ENCODE measurements around the gene GDAP1L1.

Gene GDAP1L1

DNA sequence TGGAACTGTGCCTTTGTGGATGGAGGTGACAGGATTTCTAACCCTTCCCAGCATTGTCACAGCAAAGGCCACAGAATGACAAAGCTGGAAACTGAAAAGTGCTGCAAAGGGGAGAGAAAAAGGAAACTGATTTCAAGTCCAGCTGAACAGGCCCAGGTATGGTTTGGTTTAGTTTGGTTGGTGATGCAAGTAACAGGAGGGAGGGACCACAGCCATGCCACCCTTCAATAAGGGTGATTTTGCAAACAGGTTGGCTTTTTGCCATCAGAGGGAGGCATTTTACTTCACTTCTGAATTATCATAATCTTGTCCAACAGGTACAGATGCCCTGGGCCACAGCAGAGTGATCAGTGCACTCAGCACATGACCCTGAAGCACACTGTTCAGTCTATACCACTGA, 57.3 kb downstream of the GDAP1L1 start:
- DNase-seq (ENCODE audit: low read depth, low spot score): no peak
- no peak overlapping the region for H3K4me3 ChIP-seq (ENCODE audit: low read depth, low read length)
- TF ChIP-seq, protein P1, sequence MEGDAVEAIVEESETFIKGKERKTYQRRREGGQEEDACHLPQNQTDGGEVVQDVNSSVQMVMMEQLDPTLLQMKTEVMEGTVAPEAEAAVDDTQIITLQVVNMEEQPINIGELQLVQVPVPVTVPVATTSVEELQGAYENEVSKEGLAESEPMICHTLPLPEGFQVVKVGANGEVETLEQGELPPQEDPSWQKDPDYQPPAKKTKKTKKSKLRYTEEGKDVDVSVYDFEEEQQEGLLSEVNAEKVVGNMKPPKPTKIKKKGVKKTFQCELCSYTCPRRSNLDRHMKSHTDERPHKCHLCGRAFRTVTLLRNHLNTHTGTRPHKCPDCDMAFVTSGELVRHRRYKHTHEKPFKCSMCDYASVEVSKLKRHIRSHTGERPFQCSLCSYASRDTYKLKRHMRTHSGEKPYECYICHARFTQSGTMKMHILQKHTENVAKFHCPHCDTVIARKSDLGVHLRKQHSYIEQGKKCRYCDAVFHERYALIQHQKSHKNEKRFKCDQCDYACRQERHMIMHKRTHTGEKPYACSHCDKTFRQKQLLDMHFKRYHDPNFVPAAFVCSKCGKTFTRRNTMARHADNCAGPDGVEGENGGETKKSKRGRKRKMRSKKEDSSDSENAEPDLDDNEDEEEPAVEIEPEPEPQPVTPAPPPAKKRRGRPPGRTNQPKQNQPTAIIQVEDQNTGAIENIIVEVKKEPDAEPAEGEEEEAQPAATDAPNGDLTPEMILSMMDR (IDR thresholded peaks at IDR 0.05; ENCODE audit: low read depth, low read length): no peak
- in situ Hi-C loops (cut with HindIII; ENCODE audit: low sequenced_read_pairs): no loop called here

DNA sequence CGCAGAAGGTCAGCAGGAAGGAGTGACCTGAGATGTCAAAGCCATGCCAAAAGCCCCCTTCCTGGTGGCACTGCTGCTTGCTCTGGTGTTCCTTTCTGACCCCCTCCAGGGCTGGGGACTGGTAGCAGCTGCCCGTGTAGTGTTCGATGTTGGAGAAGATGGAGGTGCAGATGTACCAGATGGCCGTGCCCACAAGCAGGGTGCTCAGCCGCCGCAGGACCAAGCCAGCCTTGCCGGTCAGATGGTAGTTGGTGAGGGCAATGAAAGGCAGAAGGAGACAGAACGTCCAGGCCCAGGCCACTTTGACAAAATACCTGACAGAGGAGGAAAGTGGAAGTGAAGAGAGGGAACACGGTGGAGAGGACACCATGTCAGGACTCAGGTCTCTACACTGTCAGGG, 59.8 kb downstream of the GDAP1L1 start:
- TF ChIP-seq, protein P1 (IDR thresholded peaks at IDR 0.05; ENCODE audit: low read depth, low read length): no peak
- H3K4me3 ChIP-seq (ENCODE audit: low read depth, low read length): no peak overlapping the region
- no peak for DNase-seq (ENCODE audit: low read depth, low spot score)
- in situ Hi-C loops (cut with HindIII; ENCODE audit: low sequenced_read_pairs): no loop called here

DNA sequence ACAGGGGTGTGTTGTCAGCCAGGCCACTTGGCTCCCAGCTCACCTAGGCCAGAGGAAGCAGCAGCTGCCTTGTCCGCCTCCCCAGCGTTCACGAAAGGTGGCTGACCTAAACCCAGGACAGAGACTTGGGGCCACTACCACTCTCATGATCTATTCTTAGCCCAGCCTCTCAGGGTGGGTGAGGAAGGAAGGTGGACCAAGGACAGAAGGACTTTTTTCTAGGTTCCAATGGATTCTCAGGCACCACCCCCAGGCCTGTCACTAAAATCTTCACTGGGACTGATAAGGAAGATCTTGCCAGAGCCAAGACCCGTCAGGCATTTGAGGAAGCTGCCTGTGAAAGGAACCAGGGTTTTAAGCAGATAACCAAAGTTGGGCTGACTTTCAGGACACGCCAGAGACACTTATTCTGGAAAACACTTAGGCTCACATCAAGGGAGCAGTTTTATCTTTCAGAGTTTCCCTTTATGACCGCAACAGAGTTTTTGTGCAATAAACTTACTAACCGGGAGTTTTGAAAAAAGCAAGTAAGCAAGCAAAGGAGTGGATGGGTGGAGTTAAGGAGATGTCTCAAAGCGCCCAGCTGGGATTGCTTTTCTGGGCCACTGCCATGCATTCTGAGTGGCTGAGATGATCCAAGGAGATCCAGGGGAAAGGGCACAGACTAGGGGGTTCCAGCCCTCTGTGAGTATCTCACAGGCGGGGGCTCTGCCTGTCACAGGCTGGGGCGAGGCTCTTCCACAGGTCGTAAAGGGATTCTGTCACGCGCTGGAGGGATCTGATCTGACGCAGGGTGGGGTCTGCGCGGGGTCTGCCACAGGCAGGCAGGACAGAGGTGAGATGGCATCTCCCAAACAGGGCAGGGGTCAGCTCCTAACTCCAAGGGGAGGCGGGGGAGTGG, 62.9 kb downstream of the GDAP1L1 start:
- TF ChIP-seq, protein P1 (IDR thresholded peaks at IDR 0.05; ENCODE audit: low read depth, low read length): no peak
- peak overlapping the region; percentile 94 for H3K4me3 ChIP-seq (ENCODE audit: low read depth, low read length)
- in situ Hi-C loops (cut with HindIII; ENCODE audit: low sequenced_read_pairs): no loop called here
- DNase-seq (ENCODE audit: low read depth, low spot score): peak; percentile 39

DNA sequence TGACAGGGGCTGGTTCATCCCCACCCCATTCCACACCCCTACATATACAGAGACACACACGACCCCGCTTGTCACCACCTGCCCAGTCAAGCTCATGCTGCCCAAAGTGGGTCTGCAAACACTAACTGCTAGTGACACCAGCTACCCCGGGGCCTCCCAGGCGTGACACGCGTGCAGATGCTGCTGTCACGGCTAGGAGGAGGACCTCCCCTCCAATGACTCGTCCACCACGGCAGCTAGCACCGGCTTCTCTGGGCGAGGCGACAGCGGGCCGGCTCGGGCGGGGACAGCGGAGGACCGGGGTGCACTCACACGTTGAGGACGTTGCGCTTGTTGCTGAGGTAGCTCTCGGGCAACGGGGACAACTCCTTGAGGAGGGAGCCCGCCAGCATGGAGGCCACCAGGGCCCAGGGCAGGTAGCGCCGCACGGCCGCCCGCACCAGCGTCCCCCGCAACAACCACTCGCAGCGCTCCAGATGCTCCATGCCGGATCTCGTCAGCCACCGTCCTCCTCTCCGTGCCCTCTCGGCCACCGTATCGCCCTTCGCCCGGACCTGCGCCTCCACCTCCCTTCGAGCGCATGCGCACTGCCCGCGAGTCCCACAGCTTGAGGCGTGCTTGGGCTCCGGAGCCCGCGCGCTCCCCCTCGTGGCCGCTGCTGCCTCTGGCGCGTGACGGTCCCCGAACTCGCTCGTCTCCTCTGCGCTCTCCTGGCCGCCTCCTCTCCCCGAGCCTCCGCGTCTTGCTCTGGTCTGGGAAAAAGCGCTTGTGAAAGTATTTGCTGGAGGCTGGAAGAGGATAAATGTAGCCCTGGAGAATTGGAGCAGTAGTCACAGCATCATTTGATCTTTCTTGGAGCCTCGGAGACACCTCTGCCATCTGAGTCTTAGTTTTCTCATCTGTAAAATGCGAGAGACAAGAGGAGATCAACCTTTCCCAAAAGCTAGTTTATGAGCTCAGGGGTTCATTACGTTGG, 63.8 kb downstream of the GDAP1L1 start, which contains the start of gene FITM2:
Gene FITM2, minus strand, starts transcription at position 539 of the 976 bp plus-strand sequence. Its CDS starts 54 bp downstream, at position 485.
- TF ChIP-seq, protein P1 (IDR thresholded peaks at IDR 0.05; ENCODE audit: low read depth, low read length): peak; percentile 96
- H3K4me3 ChIP-seq (ENCODE audit: low read depth, low read length): peak within 1 kb of the TSS; percentile 94
- peak; percentile 95 for DNase-seq (ENCODE audit: low read depth, low spot score)
- in situ Hi-C loops (cut with HindIII; ENCODE audit: low sequenced_read_pairs): no loop called here

DNA sequence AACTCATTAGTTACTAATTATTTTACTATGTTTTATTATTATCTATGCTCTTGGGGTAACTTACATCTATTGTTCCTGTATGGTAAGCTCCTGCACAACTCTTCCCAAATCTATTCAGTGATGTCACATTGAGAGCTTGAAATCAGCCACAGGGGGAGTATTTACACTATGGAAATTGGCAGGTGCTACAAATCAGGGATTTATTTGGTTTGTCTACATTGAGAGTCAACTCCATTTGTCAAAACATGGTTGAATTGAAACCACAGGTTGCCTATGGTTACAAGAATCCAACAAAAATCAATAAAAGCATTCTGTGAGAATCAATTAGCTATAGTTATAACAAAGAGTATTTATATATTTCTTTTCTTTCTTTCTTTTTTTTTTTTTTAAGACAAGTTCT, 67.8 kb downstream of the GDAP1L1 start:
- no peak for DNase-seq (ENCODE audit: low read depth, low spot score)
- in situ Hi-C loops (cut with HindIII; ENCODE audit: low sequenced_read_pairs): no loop called here
- H3K4me3 ChIP-seq (ENCODE audit: low read depth, low read length): no peak overlapping the region
- TF ChIP-seq, protein P1 (IDR thresholded peaks at IDR 0.05; ENCODE audit: low read depth, low read length): no peak

DNA sequence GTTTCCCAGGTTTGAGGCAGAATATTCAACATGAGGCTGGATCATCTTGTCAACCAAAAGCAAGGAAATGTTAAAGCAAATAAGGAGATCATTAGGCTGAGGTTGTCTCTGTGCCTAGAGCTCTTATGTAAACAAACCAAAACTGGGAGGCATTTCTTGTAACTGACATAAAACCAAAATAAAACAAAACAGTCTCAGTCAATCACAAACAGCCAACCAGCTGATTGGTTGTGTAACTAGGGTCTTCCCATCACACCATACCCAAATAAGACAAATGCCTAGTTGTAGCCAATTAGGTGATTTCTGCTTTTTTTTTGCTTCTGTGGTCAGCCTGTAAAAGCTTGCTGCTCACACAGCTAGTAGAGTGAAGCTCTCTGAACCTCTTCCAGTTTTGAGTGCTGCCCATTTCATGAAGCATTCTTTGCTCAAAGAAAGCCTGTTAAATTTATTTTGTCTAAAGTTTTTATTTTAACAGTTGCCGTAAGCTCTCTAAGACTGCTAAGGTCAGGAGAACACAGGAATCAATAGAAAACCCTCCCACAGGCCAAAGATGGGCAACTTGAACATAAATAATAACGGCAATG, 72.8 kb downstream of the GDAP1L1 start:
- H3K4me3 ChIP-seq (ENCODE audit: low read depth, low read length): no peak overlapping the region
- TF ChIP-seq, protein P1 (IDR thresholded peaks at IDR 0.05; ENCODE audit: low read depth, low read length): no peak
- DNase-seq (ENCODE audit: low read depth, low spot score): no peak
- in situ Hi-C loops (cut with HindIII; ENCODE audit: low sequenced_read_pairs): no loop called here
